ENCODE data around the gene MEGF6.

Gene MEGF6

DNA sequence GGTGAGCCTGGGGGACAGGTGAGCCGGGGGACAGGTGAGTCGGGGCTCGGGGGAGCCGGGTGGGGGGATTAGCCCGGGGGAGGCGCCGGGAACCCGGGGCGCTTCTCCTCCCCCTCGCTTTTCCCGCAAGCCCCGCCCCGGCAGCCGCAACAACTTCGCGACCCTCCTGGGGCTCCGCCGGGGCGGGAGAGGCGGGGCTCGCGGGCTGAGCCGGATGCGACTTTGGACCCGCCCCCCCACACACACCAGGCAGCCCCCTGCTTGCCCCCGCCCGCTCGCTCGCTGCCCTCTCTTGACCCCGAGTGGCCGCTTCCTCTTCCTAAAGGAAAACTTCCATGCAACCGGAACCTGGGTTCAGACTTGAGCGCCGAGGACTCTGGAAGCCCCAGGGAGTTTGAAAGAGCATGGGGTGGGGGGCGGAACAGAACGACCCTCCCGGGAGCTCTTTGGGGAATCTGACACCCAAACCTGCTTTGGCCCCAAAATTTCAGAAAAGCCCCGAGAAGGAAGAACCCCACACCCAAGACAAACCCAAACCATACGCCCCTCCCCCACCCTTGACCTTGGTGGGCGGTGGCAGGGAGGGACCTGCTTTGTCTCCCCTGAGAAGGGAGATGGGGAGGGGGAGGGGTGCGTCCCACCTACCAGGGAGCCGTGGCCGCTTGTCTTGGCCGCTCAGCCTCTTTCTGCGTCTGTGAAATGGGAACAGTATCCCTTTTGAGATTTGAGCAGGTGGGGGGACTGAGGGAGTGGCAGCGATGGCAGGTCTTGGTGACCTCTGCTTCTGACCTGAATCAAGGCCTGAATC, 156.3 kb downstream of the MEGF6 start:
- Histone ChIP-seq H3K79me2 (ENCODE audit: control insufficient read depth, low read length) (no peaks in the 10 kb centered on the region), H3F3A (ENCODE audit: control insufficient read depth, insufficient read depth) (no peaks in the 10 kb centered on the region), H3K27me3 (ENCODE audit: control insufficient read depth, low read length) (peaks cover 4% of the 10 kb centered on the region), H3K4me2 (ENCODE audit: low read length) (peak overlapping the region; percentile 58), H3K27ac (ENCODE audit: low read depth, low read length) (no peak overlapping the region), H3K36me3 (ENCODE audit: control insufficient read depth, low read length) (no peaks in the 10 kb centered on the region), H3K4me3 (ENCODE audit: low read length) (peak overlapping the region; percentile 49), H3K9me3 (ENCODE audit: control insufficient read depth, insufficient read depth, low read length) (no peaks in the 10 kb centered on the region), H3K9me2 (replicated peaks; ENCODE audit: control insufficient read depth, low read length) (no peaks in the 10 kb centered on the region), H4K20me1 (ENCODE audit: control insufficient read depth, insufficient read depth, low read depth, low read length) (0 out of 2 replicates have a peak, but pooled peaks cover 3% of the 10 kb centered on the region), H3K4me1 (ENCODE audit: control insufficient read depth, low read length) (peaks cover 11% of the 10 kb centered on the region; the same call in 1 of the 2 replicates)
- TF ChIP-seq CTCF (IDR thresholded peaks at IDR 0.05; ENCODE audit: low read depth, low read length, poor library complexity, severe bottlenecking) (no peak), EZH2phosphoT487 (IDR thresholded peaks at IDR 0.05; ENCODE audit: borderline replicate concordance, low read length) (no peak)

DNA sequence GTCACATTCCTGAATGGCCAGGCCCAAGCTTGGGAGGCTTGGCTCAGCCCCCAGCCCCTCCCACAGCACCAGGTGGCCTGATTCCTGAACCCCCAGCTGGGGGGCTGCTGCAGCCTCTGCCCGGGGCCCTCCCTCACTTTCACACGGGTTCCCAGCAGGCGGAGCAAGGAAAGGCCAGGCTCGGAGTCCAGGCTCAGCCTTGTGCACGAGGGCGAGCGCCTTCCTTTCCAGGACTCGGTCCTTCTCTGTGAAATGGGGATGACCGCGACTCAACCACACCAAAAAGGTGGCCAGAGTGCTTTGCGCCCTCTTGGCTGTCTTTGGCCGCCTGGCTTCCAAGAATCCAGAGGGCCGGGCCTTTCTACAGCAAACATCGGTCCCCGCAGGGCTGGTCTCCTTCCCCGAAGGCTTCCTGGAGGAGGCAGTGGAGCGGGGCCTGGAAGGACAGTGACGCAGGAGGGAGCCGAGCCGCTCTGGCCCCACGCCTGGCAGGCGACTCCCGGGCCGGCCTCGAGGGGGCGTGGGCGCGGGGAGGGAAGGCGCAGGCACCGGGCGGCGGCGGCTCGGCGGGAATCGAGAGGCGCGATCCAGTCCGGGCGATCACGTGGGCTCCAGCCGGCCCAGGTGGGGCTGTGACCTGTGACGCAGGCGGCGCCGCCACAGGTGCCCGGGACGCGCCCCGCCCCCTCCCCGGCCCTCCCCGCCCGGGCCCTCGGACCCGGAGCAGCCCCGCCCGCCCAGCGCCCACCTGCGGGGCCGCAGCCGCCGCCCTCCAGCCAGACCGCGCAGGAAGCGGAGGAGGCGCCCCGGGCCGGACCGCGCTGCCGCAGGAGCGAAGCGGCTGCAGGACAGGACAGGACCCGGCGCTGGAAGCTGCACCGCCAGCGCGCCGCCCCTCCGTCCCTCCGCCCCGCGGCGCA, 157.2 kb downstream of the MEGF6 start, which contains the start of gene ARHGEF16:
Gene ARHGEF16 (plus strand): TSS at position 775 of the 920 bp plus-strand sequence. CDS start 8,420 bp downstream, outside the sequence.
- peak within 1 kb of the TSS; percentile 58 for H3K4me2 ChIP-seq (ENCODE audit: low read length)

GRCh38 chr1:3453203-3453761, 158.0 kb downstream of the MEGF6 start:
- Histone ChIP-seq H3K27me3 (ENCODE audit: control insufficient read depth, low read length) (peaks cover 4% of the 10 kb centered on the region), H3K36me3 (ENCODE audit: control insufficient read depth, low read length) (no peaks in the 10 kb centered on the region), H3K9me3 (ENCODE audit: control insufficient read depth, insufficient read depth, low read length) (no peaks in the 10 kb centered on the region), H3K4me1 (ENCODE audit: control insufficient read depth, low read length) (peaks cover 11% of the 10 kb centered on the region; the same call in 1 of the 2 replicates), H4K20me1 (ENCODE audit: control insufficient read depth, insufficient read depth, low read depth, low read length) (0 out of 2 replicates have a peak, but pooled peaks cover 3% of the 10 kb centered on the region), H3K4me3 (ENCODE audit: low read length) (no peak overlapping the region), H3K27ac (ENCODE audit: low read depth, low read length) (no peak overlapping the region), H3F3A (ENCODE audit: control insufficient read depth, insufficient read depth) (no peaks in the 10 kb centered on the region), H3K4me2 (ENCODE audit: low read length) (no peak overlapping the region), H3K79me2 (ENCODE audit: control insufficient read depth, low read length) (no peaks in the 10 kb centered on the region), H3K9me2 (replicated peaks; ENCODE audit: control insufficient read depth, low read length) (no peaks in the 10 kb centered on the region)
- TF ChIP-seq EZH2phosphoT487 (IDR thresholded peaks at IDR 0.05; ENCODE audit: borderline replicate concordance, low read length) (no peak), CTCF (IDR thresholded peaks at IDR 0.05; ENCODE audit: low read depth, low read length, poor library complexity, severe bottlenecking) (peak; percentile 90)

More for the DNA sequence above, 157.2 kb downstream of the MEGF6 start, which contains the start of gene ARHGEF16:
- H3K4me3 ChIP-seq (ENCODE audit: low read length): peak within 1 kb of the TSS; percentile 49
- peaks cover 4% of the 10 kb centered on the region for H3K27me3 ChIP-seq (ENCODE audit: control insufficient read depth, low read length)
- H3K4me1 ChIP-seq (ENCODE audit: control insufficient read depth, low read length): peaks cover 11% of the 10 kb centered on the region; the same call in 1 of the 2 replicates
- no peak within 1 kb of the TSS for H3K27ac ChIP-seq (ENCODE audit: low read depth, low read length)
- 0 out of 2 replicates have a peak, but pooled peaks cover 3% of the 10 kb centered on the region for H4K20me1 ChIP-seq (ENCODE audit: control insufficient read depth, insufficient read depth, low read depth, low read length)
- no peaks in the 10 kb centered on the region for H3K79me2 ChIP-seq (ENCODE audit: control insufficient read depth, low read length)
- H3K36me3 ChIP-seq (ENCODE audit: control insufficient read depth, low read length): no peaks in the 10 kb centered on the region
- no peaks in the 10 kb centered on the region for H3K9me3 ChIP-seq (ENCODE audit: control insufficient read depth, insufficient read depth, low read length)
- no peaks in the 10 kb centered on the region for H3F3A ChIP-seq (ENCODE audit: control insufficient read depth, insufficient read depth)
- TF ChIP-seq CTCF (IDR thresholded peaks at IDR 0.05; ENCODE audit: low read depth, low read length, poor library complexity, severe bottlenecking): no peak
- H3K9me2 ChIP-seq (replicated peaks; ENCODE audit: control insufficient read depth, low read length): no peaks in the 10 kb centered on the region
